GM15510 (cell line): ENCODE data around the gene PTPRF.

Experiments used
- POLR2A ChIP-seq: IDR thresholded peaks from 3 replicates; pipeline ENCODE4 v1.6.1; 2011; ENCODE audit warnings: borderline replicate concordance; ENCODE audit not compliant: insufficient read length; ENCODE audit errors: extremely low read depth

Gene PTPRF

DNA sequence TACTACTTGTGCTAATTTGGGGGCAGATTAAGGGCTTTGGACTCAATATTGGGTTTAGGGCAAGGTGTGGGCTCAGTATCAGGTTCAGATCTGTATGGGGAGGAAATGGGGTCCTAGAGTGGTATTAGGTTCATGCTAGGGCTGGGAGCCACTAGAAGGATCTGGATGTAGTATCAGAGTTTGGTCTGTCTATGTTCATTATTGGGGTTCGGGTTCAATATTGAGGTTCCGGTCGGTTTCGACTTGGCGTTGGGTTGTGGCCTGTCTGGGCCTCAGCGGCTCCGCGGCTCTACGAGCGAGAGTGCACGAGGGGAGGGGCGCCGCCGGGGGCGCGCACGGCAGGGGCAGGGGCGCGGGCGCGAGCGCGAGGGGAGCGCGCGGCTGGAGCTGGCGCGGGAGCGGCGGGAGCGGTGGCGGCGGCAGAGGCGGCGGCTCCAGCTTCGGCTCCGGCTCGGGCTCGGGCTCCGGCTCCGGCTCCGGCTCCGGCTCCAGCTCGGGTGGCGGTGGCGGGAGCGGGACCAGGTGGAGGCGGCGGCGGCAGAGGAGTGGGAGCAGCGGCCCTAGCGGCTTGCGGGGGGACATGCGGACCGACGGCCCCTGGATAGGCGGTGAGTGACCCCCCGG is at the start of gene PTPRF:
TSS of gene PTPRF (plus strand) at position 401 of the 624 bp plus-strand sequence. CDS start 14,193 bp downstream, outside the sequence.
- no peak for TF ChIP-seq POLR2A

DNA sequence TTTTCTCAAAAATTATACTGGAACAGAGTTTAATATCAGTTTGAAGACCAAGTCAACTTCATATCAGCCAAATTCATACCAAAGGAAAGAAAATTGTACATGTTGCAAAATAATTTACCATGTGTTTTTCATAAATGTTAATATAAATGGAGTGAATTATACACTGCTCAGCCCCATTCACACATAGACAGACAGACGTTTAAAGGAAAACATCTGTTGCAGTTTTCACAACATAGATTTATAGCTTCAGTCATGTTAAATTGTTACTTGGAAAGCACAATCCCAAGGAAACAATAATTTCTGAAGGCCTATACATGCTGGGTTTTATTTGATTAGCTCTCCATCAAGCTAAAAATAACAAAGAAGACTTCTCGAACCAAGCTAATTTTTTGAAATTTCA is 49.2 kb upstream of the PTPRF start:
- TF ChIP-seq POLR2A, result no peak

DNA sequence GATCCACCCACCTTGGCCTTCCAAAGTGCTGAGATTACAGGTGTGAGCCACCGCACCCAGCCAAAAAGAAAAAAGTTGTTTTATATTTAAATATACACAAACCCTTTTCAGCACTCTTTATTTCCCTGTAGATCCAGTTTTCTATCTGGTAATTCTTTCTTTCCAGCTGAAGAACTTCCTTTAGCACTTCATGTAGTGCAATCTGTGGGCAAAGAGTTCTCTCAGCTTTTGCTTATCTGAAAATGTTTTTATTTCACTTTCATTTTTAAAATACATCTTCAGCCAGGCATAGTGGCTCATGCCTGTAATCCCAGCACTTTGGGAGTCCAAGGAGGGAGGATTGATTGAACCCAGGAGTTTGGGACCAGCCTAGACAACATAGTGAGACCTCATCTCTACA is 48.5 kb upstream of the PTPRF start:
- no peak for TF ChIP-seq POLR2A

DNA sequence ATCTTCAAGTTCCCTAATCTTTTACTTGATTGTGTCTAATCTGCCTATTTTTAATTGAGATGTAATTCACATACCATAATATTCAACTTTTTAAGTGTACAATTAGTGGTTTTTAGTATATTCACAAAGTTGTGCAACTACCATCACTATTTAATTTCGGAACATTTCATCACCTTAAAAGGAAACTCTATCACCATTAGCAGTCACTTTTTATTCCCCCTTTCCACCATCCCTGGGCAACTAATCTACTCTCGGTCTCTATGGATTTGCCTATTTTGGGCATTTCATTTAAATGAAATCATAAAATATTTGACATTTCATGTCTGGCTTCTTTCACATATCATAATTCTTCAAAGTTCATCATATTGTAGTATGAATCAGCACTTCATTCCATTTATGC is 46.3 kb upstream of the PTPRF start:
- TF ChIP-seq POLR2A, result no peak

DNA sequence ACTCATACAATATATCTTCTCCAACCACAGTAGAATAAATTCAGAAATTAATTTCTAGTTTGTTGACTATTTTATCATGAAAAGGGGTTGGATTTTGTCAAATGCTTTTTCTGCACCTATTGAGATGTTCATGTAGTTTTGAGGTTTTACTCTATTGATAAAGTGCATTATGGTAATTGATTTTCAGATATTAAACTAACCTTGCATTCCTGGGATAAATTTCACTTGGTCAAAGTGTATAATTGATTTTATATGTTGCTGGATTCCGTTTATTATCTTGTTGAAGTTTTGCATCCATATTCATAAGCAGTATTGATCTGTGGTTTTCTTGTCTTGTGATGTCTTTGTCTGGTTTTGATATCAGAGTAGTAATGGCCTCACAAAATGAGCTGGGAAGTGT is 42.5 kb upstream of the PTPRF start:
- no peak for TF ChIP-seq POLR2A

DNA sequence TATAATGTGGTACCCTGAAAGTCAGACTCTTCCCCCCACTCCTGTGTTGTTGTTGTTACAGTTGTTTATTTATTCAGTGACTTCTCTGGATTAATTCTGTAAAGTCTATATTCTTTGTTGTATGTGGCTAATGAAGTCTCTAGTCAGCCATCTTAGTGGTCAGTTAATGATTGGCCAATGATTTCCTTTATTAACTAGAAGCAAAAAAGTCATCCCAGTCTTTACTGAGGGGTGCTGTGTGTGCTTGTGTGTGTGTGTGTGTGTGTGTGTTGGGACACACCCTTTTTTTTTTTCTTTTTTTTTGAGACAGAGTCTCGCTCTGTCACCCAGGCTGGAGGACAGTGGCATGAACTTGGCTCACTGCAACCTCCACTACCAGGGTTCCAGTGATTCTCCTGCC is 39.6 kb upstream of the PTPRF start:
- TF ChIP-seq POLR2A, result no peak

DNA sequence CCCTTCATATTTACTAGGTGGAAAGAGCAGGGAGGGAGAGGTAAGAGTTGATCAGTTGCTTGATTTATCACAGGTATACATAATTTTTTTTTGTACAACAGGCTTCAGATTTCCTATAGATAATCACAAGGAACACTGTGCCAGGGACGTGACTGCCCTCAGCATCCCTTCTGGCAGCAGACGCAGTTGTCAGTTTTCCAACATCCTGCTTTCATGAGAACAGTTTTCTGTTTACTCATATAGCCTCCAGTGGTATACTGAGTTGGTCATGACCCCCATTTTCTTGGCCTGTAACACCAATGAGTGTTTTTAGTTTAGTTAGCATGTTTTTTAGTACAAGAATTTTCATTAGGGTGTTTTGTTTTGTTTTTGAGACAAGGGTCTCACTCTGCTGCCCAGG is 37.9 kb upstream of the PTPRF start:
- no peak for TF ChIP-seq POLR2A

DNA sequence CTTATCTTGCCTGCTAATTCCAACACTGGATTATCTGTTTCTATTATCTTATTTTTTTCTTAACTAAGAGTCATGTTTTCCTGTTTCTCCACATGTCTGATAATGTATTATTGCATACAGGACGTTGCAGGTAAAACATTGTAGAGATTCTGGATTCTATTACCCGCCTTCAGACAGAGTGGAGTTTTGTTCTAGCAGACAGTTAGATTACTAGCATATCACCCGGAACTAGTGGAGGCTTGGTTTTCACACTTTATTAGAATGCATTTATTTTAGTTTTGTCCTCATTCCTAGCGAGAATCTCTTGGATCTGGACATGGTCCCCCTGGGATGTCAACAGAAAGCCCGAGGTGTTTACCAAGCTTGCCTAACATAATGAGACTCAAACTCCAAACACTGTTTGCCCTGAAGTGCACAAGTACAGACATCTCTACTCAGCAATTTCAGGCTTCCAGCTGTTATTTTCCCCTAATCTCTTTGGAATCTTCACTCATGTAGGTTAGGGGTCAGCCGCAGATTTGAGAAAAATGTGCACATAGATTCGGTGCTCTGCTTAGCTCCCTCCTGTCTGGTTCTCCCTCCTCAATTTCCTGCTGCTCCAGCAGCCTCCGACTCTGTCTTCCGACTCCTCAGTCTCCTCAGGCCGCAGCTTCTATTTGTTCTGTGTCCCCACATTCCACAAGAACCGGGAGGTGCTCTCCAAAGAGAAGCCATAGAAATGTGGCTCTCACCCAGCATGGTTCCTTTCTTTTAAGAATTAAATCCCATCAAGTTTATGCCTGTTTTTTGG is 36.8 kb upstream of the PTPRF start:
- no peak for TF ChIP-seq POLR2A

DNA sequence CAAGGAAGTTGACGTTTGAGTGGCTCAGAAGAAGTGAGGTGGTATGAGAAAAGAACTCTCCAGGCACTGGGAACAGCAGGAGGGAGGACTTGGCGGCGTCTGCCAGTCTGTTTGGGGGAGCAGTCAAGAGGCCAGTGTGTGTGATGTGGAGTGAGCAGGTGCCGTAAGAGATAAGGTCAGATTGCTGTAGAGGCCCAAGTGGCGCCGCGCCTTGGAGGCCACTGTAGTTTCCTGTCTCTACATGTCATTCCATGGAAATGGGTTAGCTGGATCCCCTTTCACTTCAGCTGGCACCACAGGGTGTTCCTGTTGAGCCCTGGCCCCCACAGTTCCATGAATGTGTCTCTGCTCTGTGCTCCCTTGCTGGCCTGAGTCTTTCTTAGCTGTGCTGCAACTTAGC is 35.5 kb upstream of the PTPRF start:
- no peak for TF ChIP-seq POLR2A

DNA sequence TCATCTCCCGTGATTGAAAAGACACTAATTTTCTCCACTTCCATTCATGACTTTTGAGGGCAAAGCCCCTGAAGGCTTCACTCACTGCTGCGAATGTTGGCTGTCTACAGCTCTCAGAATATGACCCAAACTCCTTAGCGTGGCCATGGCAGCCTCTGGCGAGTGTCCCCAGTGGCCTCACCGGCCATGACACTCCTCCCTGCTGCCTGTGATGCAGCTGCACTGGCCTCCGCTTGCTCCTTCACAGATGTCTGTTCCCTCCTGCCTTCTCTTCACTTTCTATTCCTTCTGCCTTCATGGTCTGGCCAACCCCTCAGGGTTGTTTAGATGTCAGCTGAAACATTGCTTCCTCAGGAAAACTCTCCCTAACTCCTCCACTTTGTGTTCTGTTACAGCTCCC is 30.8 kb upstream of the PTPRF start:
- TF ChIP-seq POLR2A, result no peak

DNA sequence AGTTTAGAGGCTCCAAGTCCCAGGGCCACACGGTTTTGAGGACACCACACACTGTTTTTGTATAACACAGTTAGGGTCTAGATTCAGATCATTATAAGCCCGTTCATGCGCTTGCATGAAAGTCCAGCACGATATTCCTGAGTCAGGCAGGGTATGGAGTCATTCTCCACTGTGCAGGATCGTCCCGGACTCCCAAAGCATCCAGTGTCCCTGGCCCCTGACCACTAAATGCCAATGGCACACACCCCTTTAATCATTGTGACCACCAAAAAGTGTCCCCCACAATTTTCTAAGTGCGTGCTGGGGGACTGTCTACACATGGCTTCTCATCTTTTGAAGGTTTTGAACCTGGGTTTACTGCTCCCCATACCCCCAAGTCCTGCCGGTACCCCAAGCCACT is 27.1 kb upstream of the PTPRF start:
- no peak for TF ChIP-seq POLR2A

DNA sequence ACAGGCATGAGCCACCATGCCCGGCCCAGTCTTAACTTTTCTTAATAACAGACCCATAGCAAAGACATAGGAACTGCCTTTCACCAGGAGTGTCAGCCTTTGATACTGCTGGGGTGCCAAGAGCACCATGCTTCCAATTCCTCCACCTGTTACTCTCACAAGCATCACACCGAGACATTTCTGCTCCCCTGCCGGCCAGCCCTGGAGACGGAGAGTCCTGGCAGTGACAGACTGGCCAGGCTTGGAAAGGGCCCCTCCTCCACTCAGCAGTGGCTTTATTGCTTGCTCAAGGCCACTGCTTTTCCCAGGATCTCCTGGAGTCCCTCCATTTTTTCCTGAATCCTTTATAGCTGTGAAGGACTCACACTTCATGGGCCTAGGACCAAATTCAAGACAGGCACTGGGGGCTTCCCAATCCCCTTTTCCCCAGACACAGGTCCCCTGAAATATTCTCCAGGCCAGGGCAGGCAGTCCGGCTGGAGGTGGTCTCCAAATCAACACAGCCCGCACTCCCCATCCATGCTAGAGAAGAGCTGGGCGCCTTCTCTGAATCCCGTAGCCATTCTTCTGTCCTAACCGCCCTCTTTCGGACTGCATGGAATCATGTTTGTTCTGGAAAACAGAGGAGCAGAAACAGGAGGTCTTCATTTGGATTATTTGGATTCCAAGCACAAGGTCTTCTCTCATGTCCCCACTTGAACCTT is 25.5 kb upstream of the PTPRF start:
- no peak for TF ChIP-seq POLR2A

DNA sequence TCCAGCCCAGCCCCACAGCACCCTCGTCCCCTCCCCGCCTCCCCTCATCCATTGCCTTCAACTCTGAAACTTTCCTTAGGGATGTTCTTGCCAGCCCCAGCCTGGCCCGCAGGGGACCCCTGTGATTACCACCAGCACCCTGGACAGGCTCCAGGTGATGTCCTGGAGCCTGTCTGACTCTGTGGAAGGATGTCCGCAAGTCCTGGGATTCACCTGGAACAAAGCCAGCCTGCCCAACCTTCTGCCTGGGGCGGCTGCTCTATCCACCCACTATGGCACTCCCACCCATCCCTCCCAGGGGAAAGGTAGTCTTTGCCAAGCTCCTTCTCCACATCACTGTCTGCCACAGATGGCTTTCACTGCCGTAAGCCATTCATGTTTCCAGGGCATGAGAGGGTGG is 24.4 kb upstream of the PTPRF start:
- TF ChIP-seq POLR2A, result no peak

DNA sequence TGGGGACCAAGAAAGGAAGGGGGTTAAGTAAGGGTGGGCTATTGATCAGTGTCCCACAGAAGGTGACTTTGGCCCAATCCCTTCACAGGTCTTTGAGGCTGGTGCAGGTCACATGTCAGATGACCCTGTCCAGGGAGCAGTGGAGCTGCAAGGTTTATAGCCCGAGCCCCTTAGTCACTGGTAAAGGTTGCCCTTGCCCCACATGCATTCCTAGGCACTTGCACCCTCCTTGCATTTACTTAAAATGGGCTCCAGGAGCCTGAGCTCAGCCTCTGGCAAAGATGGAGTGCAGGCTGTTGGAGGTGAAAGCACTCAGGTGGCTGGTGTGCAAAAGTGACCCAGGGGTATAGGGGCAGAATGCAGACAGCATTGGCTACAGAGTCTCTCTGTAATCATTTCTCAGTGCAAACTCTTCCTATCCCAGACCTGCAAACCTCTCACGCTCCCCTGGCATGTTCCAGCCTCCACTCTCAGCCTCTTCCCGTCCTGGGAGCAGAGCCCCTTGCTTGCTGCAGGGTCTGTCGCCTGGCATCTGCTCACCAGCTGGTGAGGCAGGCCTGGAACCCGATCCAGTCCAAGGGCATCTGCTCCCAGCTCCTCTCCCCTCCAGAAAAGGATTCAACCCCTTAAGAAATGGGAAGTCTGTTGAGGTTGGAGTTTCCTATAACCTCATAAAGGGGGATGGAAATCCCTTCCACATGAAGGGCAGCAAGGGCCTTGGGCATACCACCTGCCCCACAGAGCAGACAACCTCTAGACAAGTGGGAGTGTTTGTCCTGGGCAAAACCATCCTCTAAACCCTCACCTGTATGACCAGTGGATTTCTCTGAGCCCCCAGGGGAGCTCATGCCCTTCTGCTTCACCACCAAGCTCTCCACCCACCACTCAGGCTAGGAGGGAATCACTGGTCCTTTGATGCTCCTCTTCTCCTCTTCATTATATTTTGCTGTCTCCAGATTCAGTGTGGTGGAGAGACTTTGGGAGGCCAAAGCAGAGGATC is 23.1 kb upstream of the PTPRF start:
- TF ChIP-seq POLR2A, result no peak
